Endothelial cell of umbilical vein (primary cell): ENCODE data around the gene TFDP3. TPM values are rescaled to one million over a fixed set of nuclear protein-coding genes. Genes with fewer than 3 reads are reported as not detected.

ENCODE experiments used
- BruUV-seq: library from RNA; stranded (reverse); fragments of 400-500 nt; replicated peaks from 2 replicates; lab custom pipeline; 2021; lab: Mats Ljungman, UMichigan
- CTCF ChIA-PET: fragments of 300-600, 350-600 bp; sonication (Branson Sonifier 250); formaldehyde crosslinking; loops from one replicate; lab custom pipeline; 2021; ENCODE audit warnings: antibody characterized with exemption, inconsistent platforms; lab: Charles Lee
- POLR2A ChIA-PET: fragments of 300-600, 350-600 bp; sonication (Branson Sonifier 250); formaldehyde crosslinking; loops from one replicate; lab custom pipeline; 2021; ENCODE audit warnings: antibody characterized with exemption, inconsistent platforms; lab: Charles Lee
- DNase-seq: peaks from one replicate; pipeline ENCODE4 v3.0.0-alpha.2; 2011; ENCODE audit warnings: low read depth, low spot score
- FAIRE-seq: peaks from 2 replicates; lab custom pipeline; 2011; peaks lifted over from hg19 to GRCh38; lab: Jason Lieb, UNC
- H2AFZ ChIP-seq: 2 replicates; pipeline ENCODE4 v1.6.0; 2012; ENCODE audit warnings: low read depth, low read length, control low read depth, inconsistent platforms
- H3K27ac ChIP-seq: 2 replicates; pipeline ENCODE4 v1.5.1; 2011; ENCODE audit warnings: low read depth, mild to moderate bottlenecking, control low read depth, low read length, moderate library complexity; ENCODE audit not compliant: insufficient read depth
- H3K27me3 ChIP-seq, 2 experiments: 2 replicates each; pipeline versions ENCODE4 v1.6.0 to v1.6.1; 2011; ENCODE audit warnings: low read length in 2 of 2, mixed read lengths in 1 of 2; ENCODE audit not compliant: control insufficient read depth in 2 of 2, insufficient read depth in 2 of 2
- H3K36me3 ChIP-seq, 2 experiments: 2 replicates in 1 of 2; 3 replicates in 1 of 2; pipeline ENCODE4 v1.5.1; 2011; ENCODE audit warnings: low read length in 2 of 2, mild to moderate bottlenecking in 1 of 2, moderate library complexity in 1 of 2; ENCODE audit not compliant: control insufficient read depth in 2 of 2, insufficient read depth in 2 of 2; ENCODE audit errors: extremely low read depth in 1 of 2
- H3K4me1 ChIP-seq: 3 replicates; pipeline ENCODE4 v1.5.1; 2011; ENCODE audit warnings: mild to moderate bottlenecking, low read length; ENCODE audit not compliant: control insufficient read depth, insufficient read depth; ENCODE audit errors: extremely low read depth
- H3K4me2 ChIP-seq: 2 replicates; pipeline ENCODE4 v1.6.1; 2011; ENCODE audit warnings: low read length, control low read depth, mixed read lengths; ENCODE audit not compliant: insufficient read depth
- H3K4me3 ChIP-seq, 3 experiments: fragments of 200-600 bp in 1 of 3; sonication (generic), shearing (Covaris generic) in 1 of 3; replicated peaks in 1 of 3; 2 replicates each; pipeline ENCODE4 v1.5.1; 2011 to 2016; ENCODE audit warnings: control low read depth in 3 of 3, low read length in 3 of 3, mild to moderate bottlenecking in 2 of 3, inconsistent platforms in 1 of 3, low read depth in 1 of 3, moderate library complexity in 1 of 3; ENCODE audit not compliant: insufficient read depth in 1 of 3
- H3K79me2 ChIP-seq: 2 replicates; pipeline ENCODE4 v1.6.0; 2012; ENCODE audit warnings: low read length, inconsistent platforms; ENCODE audit not compliant: control insufficient read depth, insufficient read depth
- H3K9ac ChIP-seq: replicated peaks from 2 replicates; pipeline ENCODE3; 2011; ENCODE audit warnings: low read length, control low read depth; ENCODE audit not compliant: insufficient read depth; ENCODE audit errors: extremely low read depth
- H3K9me1 ChIP-seq: replicated peaks from 3 replicates; pipeline ENCODE4 v1.6.0; 2011; ENCODE audit warnings: mild to moderate bottlenecking, low read length; ENCODE audit not compliant: control insufficient read depth, insufficient read depth; ENCODE audit errors: extremely low read depth
- H3K9me3 ChIP-seq: replicated peaks from 2 replicates; pipeline ENCODE4 v1.5.1; 2012; ENCODE audit warnings: low read length, inconsistent platforms; ENCODE audit not compliant: control insufficient read depth, insufficient read depth
- H4K20me1 ChIP-seq: replicated peaks from 2 replicates; pipeline ENCODE3; 2011; ENCODE audit warnings: mild to moderate bottlenecking, low read length; ENCODE audit not compliant: control insufficient read depth, insufficient read depth; ENCODE audit errors: extremely low read depth
- EZH2 ChIP-seq: IDR thresholded peaks from 2 replicates; pipeline ENCODE4 v1.6.1; 2012; ENCODE audit warnings: borderline replicate concordance, low read depth, mild to moderate bottlenecking, moderate library complexity, low read length, inconsistent platforms; ENCODE audit not compliant: severe bottlenecking
- FOS ChIP-seq: IDR thresholded peaks from 2 replicates; pipeline ENCODE4 v1.6.1; 2011; ENCODE audit warnings: mild to moderate bottlenecking, low read length, moderate library complexity, borderline replicate concordance; ENCODE audit not compliant: insufficient read depth
- GATA2 ChIP-seq: IDR thresholded peaks from 2 replicates; pipeline ENCODE4 v1.7.0; 2011; ENCODE audit warnings: low read depth, mild to moderate bottlenecking, moderate library complexity, mixed read lengths, low read length; ENCODE audit not compliant: insufficient read length, insufficient read depth
- JUN ChIP-seq: IDR thresholded peaks from 2 replicates; pipeline ENCODE4 v1.6.1; 2011; ENCODE audit warnings: borderline replicate concordance, low read depth; ENCODE audit not compliant: insufficient read length, insufficient read depth
- MYC ChIP-seq: IDR thresholded peaks from one replicate; pipeline ENCODE4 v1.6.1; 2011; ENCODE audit warnings: mild to moderate bottlenecking, low read depth, low read length
- POLR2A ChIP-seq: IDR thresholded peaks from 2 replicates; pipeline ENCODE4 v1.6.1; 2012; ENCODE audit warnings: low read depth, mild to moderate bottlenecking, control low read depth, low read length
- POLR2AphosphoS5 ChIP-seq: IDR thresholded peaks from 2 replicates; pipeline ENCODE4 v1.6.1; 2012; ENCODE audit warnings: low read depth, mild to moderate bottlenecking, control low read depth, low read length, moderate library complexity; ENCODE audit not compliant: insufficient read depth
- dilution Hi-C: fragments of 300-500 bp; cut with MboI; formaldehyde crosslinking; loops from one replicate; pipeline ENCODE4 v1.15.0; 2019; ENCODE audit warnings: low sequenced_read_pairs; ENCODE audit not compliant: extremely low pct_ligation_motif_present
- intact Hi-C: fragments of 100-400 bp; cut with micrococcal nuclease; formaldehyde crosslinking; loops from one replicate; pipeline ENCODE4 v1.10.0; 2022
- polyA plus RNA-seq, 4 experiments: library from polyadenylated mRNA; depleted of rRNA in 3 of 4; stranded (reverse) in 3 of 4; unstranded in 1 of 4; fragments of >200 nt; gene quantifications; 2 replicates each; pipeline versions ENCODE4 v1.2.1 to v1.2.3, GENCODE V29; 2011 to 2012; ENCODE audit warnings: missing spikeins in 1 of 4
- total RNA-seq: library from RNA; stranded (reverse); gene quantifications from 2 replicates; pipeline ENCODE4 v1.2.3, GENCODE V29; 2021
- TF ChIP-seq, protein P1 (sequence below), 2 donors: IDR thresholded peaks; 1 replicate in 1 of 2; 2 replicates in 1 of 2; pipeline ENCODE4 v1.5.1; 2011; ENCODE audit warnings: low read length in 2 of 2, mild to moderate bottlenecking in 2 of 2, moderate library complexity in 2 of 2, control low read depth in 1 of 2, inconsistent platforms in 1 of 2, low read depth in 1 of 2; ENCODE audit not compliant: insufficient read depth in 1 of 2; ENCODE audit errors: extremely low read depth in 1 of 2
- TF ChIP-seq, protein P2 (sequence below): IDR thresholded peaks from 2 replicates; pipeline ENCODE4 v1.6.1; 2011; ENCODE audit not compliant: insufficient read depth, insufficient read length

TFDP3 gene
- total and polyA plus RNA-seq, 2 donors (not counting 3 experiments of a cell fraction or from before 2014, with no cell fraction given): not detected

GRCh38 chrX:133189195-133189594 is 29.0 kb downstream of the TFDP3 start:
- no peak overlapping the region for H2AFZ ChIP-seq
- ChIA-PET POLR2A (no interaction called here), CTCF (no interaction called here)
- no peaks in the 10 kb centered on the region for H3K9me1 ChIP-seq
- DNase-seq (no peak), FAIRE-seq (no peak)
- TF ChIP-seq FOS (no peak), POLR2A (no peak), JUN (no peak), GATA2 (no peak), POLR2AphosphoS5 (no peak), MYC (no peak), EZH2 (no peak)
- TF ChIP-seq, protein P1, sequence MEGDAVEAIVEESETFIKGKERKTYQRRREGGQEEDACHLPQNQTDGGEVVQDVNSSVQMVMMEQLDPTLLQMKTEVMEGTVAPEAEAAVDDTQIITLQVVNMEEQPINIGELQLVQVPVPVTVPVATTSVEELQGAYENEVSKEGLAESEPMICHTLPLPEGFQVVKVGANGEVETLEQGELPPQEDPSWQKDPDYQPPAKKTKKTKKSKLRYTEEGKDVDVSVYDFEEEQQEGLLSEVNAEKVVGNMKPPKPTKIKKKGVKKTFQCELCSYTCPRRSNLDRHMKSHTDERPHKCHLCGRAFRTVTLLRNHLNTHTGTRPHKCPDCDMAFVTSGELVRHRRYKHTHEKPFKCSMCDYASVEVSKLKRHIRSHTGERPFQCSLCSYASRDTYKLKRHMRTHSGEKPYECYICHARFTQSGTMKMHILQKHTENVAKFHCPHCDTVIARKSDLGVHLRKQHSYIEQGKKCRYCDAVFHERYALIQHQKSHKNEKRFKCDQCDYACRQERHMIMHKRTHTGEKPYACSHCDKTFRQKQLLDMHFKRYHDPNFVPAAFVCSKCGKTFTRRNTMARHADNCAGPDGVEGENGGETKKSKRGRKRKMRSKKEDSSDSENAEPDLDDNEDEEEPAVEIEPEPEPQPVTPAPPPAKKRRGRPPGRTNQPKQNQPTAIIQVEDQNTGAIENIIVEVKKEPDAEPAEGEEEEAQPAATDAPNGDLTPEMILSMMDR (IDR thresholded peaks at IDR 0.05; ENCODE audit: extremely low read depth in 1 of 2, insufficient read depth in 1 of 2, low read depth in 1 of 2, low read length in 2 of 2): no peak
- TF ChIP-seq, protein P2, sequence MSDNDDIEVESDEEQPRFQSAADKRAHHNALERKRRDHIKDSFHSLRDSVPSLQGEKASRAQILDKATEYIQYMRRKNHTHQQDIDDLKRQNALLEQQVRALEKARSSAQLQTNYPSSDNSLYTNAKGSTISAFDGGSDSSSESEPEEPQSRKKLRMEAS: no peak
- intact Hi-C loops (no loop called here), dilution Hi-C loops (no loop called here)
- no peaks in the 10 kb centered on the region for H3K27me3 ChIP-seq
- H3K4me1 ChIP-seq: no peaks in the 10 kb centered on the region
- H3K27ac ChIP-seq: no peak overlapping the region
- no TSS peak for BruUV-seq
- no peaks in the 10 kb centered on the region for H3K36me3 ChIP-seq
- no peak overlapping the region for H3K9ac ChIP-seq
- no peaks in the 10 kb centered on the region for H3K79me2 ChIP-seq
- no peak overlapping the region for H3K4me2 ChIP-seq
- H3K9me3 ChIP-seq: no peaks in the 10 kb centered on the region
- H4K20me1 ChIP-seq: no peaks in the 10 kb centered on the region
- H3K4me3 ChIP-seq: no peak overlapping the region
